ENCODE measurements around the gene ARHGAP28.

ARHGAP28 gene

DNA sequence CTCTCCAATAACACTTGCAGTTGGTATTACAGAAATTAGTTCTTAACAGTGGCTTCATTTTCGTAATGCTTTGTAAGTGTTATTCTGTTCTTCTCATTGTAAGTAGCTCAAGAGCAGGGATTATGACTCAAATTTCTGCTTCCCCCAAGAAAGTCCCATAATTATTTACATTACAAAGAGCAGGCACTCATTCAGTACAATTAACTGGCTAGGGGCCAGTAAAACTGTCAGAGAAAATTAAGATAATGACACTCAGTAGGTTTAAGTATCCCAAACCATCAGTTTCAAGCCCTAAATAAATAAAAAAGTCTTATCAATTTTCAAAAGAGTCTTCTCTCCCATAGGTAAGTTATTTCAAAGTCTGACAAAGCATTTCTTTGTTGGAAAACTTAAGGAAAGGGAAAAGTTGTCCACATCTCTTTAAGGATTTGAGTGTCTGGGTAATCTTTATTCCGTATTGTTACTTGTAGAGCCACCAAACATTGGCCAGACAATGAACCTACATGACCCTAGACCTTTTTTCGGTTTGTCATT is 137.1 kb downstream of the ARHGAP28 start:
- DNase-seq (ENCODE audit: low spot score): no peak
- Histone ChIP-seq H3K27ac (no peak overlapping the region), H3K4me3 (no peak overlapping the region)
- TF ChIP-seq, protein P1, sequence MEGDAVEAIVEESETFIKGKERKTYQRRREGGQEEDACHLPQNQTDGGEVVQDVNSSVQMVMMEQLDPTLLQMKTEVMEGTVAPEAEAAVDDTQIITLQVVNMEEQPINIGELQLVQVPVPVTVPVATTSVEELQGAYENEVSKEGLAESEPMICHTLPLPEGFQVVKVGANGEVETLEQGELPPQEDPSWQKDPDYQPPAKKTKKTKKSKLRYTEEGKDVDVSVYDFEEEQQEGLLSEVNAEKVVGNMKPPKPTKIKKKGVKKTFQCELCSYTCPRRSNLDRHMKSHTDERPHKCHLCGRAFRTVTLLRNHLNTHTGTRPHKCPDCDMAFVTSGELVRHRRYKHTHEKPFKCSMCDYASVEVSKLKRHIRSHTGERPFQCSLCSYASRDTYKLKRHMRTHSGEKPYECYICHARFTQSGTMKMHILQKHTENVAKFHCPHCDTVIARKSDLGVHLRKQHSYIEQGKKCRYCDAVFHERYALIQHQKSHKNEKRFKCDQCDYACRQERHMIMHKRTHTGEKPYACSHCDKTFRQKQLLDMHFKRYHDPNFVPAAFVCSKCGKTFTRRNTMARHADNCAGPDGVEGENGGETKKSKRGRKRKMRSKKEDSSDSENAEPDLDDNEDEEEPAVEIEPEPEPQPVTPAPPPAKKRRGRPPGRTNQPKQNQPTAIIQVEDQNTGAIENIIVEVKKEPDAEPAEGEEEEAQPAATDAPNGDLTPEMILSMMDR (IDR thresholded peaks at IDR 0.05): no peak

DNA sequence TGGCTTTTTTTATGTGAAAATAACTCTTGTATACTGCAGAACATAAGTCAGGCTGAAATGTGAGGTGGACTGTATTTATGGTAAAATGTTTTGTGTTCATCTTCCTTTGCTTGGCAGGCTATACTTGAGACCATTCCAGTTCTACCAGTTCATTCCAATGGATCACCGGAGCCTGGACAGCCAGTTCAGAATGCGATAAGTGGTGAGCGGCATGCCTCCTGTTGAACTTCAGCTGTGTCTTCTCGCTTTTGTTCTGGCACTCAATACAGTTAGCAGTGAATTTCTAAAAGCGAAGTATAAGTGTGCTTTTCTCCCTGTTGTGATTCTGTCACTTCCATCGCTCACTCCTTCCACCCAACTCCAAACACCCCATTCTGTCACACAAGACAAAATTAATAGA is 138.5 kb downstream of the ARHGAP28 start:
- TF ChIP-seq, protein P1 (IDR thresholded peaks at IDR 0.05): no peak
- no peak for DNase-seq (ENCODE audit: low spot score)

DNA sequence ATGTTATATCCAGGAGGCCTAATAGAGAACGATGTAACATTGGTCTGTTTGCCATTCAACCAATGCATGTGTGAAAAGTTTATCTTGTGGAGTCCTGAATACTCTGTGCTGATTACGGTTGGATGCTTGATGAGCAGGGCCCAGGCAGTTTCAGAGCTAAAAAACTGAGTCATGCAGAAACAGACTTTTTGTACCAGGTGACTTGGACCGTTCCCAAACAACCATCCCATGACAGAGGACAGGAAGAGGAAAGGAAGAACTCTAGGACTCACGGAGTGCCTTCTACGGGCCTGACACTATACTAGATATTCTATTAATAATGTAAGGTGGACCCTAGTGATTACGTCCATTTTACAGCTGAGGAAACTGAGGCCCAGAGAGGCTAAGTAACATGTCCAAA is 142.1 kb downstream of the ARHGAP28 start:
- Histone ChIP-seq H3K4me3 (no peak overlapping the region), H3K27ac (no peak overlapping the region)
- TF ChIP-seq, protein P1 (IDR thresholded peaks at IDR 0.05): no peak
- no peak for DNase-seq (ENCODE audit: low spot score)

More for the DNA sequence above, 138.5 kb downstream of the ARHGAP28 start:
- H3K27ac ChIP-seq: no peak overlapping the region
- H3K4me3 ChIP-seq: no peak overlapping the region

DNA sequence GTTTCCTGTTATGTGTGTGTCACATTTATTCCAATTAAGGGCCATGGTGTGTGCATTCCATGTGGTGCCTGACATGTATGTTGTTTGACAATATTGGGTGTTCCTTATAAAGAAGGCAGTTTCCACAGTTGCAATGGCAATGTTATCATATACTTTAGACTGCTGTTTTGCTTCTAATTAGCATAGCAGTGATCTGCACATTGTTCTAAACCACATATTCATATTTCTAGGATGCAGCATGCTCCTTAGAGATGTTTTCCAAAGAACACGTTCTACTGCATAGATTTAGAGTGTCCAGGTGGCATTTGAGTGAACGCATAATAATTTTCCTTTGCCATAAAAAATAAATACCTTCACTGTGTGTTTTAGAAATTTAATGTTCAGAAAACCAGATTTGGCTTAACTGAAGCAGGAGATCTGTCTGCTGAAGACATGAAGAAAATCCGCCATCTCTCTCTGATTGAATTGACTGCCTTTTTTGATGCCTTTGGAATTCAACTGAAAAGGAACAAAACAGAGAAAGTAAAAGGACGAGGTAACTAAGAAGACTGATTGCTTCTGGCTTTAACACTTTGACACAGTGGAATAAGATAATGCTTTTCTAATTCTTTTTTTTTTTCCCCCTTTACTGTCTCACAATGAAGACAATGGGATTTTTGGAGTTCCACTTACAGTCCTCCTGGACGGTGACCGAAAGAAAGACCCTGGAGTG is 143.7 kb downstream of the ARHGAP28 start:
- Histone ChIP-seq H3K4me3 (no peak overlapping the region), H3K27ac (no peak overlapping the region)
- DNase-seq (ENCODE audit: low spot score): no peak
- TF ChIP-seq, protein P1 (IDR thresholded peaks at IDR 0.05): no peak

DNA sequence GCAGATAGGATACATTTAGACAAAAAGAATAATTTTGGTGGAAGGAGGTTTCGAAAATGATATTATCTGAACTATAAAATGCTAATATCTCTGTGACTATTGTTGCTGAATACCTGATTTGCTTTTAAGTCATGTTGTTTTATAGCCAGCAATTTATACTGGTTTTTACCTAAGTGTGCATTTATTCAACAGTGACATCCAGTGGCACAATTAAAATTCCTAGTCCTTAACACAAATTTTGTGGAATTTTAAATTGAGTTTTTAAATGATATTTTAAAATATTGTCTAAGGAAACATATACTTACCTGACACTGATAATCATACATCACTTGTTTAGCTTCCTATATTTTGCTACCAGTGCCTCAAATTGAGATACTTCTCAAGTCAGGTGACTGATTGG is 144.8 kb downstream of the ARHGAP28 start:
- no peak for DNase-seq (ENCODE audit: low spot score)
- TF ChIP-seq, protein P1 (IDR thresholded peaks at IDR 0.05): no peak
- H3K4me3 ChIP-seq: no peak overlapping the region
- no peak overlapping the region for H3K27ac ChIP-seq

DNA sequence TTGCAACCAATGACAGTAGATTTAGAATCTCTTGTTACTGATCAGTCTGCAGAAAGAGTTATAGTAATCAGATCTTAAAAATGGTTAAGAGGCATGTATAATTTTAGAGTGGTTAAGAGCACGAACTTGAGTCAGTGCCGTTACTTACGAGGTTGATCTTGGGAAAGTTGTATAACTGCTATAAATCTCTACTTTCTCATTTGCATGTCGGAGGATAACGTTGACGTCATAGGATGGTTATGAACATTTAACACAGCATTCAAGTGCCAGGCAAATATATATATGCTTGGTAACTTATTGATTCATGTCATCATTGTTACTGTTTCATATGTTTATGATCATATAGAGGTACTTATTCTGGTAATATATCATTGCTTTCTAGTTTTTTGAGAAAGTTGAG is 146.2 kb downstream of the ARHGAP28 start:
- TF ChIP-seq, protein P1 (IDR thresholded peaks at IDR 0.05): no peak
- Histone ChIP-seq H3K27ac (no peak overlapping the region), H3K4me3 (no peak overlapping the region)
- DNase-seq (ENCODE audit: low spot score): no peak

DNA sequence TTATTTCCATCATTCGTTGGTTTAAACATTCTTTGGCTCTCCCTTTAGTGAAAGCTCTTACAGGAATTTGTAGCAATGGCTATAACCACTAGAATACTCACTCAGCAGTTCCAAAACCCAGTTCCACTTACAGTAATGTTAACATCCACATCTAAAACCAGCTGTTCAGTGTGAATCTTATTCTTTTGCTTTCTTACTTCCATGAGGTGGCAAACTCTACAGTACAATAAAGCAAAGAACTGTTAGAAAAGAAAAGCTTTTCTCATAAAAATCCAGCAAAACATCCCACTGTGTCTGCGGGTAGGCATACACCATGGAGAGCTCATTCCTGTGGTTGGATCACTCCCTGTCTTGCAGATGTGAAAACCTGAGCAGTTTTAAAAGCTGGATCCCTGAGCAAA is 147.1 kb downstream of the ARHGAP28 start:
- no peak overlapping the region for H3K4me3 ChIP-seq
- DNase-seq (ENCODE audit: low spot score): no peak
- TF ChIP-seq, protein P1 (IDR thresholded peaks at IDR 0.05): no peak
- no peak overlapping the region for H3K27ac ChIP-seq

Data from coronary artery (tissue), 2 donors.